Inferior parietal cortex (tissue), 1 donor: ENCODE data around the gene BCORL1.

Source experiments
- DNase-seq: peaks from one replicate; pipeline ENCODE4 v3.0.0-alpha.2; 2016; ENCODE audit errors: extremely low spot score

BCORL1 gene

DNA sequence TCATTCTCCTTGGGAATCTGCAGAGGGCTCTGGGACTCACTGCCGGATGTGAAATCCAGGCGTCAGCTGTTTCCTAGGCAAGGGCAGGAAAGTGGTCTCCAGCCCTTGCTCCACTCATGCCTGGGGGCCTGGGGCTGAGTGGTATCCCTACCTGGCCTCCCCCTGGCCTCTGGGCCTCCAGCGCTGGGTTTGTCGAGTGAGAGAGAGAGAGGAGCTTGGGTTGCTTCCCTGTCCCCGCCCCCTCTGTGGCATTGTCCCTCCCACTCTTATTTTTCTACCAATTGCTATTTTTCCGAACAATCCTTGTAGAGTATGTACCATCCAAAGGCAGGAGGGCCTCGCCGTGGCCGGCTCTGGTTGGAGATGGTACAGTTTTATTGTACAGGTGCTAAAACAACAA is 74.8 kb downstream of the BCORL1 start:
- no peak for DNase-seq

- no peak for DNase-seq
Observed at GRCh38 chrX:130058652-130059051, 76.2 kb downstream of the BCORL1 start.

DNA sequence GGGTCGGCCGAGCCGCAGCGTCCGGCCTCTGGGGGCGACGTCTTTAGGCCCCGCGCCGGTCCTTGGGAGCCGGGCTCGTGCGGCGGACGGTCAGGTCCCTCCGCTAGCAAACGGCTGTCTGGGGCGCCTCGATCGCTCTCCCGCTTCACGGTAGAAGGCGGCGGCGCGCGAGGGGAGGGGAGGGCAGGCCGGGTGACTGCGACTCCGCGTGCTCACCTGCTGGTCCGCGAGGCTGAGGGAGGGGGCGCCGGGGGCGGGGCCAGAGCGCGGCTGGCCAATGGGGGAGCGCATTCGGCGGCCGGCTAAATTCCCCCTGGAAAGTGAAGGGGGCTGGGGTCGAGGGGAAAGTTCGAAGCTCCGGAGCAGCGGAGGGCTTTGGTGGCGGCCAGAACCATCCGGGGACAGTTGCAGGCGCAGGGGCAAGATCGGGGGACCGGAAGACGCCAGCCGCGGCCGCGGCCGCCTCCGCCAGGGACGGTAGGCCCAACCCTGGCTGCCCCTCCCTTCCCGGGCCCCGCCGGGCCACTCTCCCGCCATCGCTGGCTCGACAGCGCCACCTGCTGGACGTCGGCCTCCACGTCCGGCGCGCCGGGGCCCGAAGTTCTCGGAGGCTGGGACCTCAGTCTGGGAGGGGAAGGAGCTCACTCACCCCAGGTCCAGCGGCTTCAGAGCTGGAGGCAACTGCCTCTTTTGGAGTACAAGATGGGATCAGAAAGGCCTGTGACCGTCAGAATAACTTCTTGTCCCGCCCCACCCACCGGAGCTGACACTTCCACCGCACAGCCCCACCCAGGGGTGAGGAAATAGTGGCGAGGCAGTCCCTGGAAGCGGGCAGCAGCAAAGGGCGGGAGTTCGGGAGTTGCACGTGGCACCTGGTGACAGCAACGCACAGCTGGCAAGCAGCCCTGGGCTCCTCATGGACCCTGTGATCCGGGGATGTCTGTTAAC is 78.0 kb downstream of the BCORL1 start:
- peak; percentile 73 for DNase-seq

DNA sequence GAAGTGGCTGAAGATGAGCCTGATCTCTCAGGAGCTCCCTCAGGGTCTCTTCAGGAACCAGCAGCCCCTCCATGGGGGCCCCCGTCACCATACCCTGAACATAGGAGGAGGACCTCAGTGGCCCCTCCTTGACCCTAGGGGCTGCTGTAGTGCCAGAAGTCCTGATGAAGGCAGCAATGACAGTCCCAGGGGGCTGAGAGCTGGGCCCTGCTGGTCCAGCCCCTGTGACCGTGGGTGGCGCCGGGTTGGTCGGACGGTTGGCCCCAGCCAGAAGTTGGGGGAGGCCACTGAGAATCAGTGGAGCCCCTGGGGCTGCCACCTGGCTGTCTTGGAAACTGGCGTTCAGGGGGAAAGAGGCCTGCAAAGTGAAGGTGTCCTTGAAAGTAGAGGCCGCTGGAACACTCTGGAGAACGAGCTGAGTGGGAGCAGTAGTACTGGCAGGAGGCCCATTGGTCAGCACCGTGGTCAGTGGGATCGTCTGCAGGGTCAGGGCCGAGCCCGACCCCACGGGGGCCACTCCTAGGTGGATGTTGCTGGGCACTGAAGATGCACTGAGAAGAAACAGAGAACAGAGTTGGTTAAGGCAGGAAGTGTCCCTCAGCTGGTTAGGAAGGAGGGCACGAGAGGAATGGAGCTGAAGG is 84.7 kb downstream of the BCORL1 start:
- no peak for DNase-seq

DNA sequence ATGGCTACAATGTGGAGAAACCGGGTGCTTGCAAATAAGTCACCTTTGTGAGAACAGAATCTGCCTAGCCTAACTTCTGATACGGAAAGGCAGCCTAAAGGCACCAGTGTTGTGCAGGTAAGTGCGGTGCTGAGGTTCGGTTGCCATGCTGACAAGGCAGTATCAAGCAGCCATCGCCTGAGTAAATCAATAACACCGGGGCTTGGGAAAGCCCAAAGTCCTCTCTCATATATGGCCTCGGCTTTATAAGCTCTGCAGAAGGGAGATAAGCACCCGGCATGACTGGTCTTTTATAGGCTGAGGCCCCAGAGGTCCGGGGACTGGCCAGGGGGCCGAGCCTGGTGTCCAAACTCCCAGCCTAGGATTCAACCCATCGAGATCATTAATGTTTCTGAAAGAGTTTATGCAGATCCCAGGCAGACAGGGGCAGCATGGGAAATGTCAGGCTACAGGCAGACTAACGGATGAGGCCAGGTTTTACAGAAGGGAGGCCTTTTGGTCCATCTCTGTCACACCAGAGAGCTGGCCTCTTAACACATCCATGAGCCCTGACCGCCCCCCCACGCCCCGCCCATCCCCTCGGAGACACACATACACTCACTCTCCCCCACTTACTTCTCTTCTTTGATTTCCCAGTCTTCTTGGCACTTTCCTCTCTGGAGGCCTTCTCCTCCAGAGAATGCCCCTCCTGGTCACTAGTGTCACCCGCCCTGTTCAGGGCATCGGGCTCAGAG is 89.3 kb downstream of the BCORL1 start:
- no peak for DNase-seq

DNA sequence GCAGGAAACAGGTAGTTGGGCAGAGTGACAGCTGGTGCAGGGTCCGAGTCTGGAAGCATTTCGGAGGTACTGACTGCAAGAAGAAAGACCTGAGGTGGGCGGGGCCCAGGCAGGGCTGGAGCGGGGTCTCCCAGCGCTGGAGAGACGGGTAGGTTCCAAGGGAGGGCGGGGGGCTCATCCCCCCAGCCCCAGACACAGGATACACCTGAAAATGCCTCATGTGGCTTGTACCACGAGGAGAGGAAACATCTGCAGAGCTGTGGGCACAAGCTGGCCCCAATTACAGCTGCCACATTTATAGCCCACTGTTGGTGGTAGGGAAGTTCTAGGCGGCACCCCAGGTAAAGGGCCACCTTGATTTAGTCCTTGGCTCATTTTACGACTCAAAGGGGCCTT is 89.9 kb downstream of the BCORL1 start:
- DNase-seq, result no peak

- no peak for DNase-seq
Observed at GRCh38 chrX:130075777-130076176, 93.3 kb downstream of the BCORL1 start.

GRCh38 chrX:130079824-130080406 is 97.5 kb downstream of the BCORL1 start:
- DNase-seq, result peak; percentile 81

GRCh38 chrX:130080791-130081367 is 98.4 kb downstream of the BCORL1 start:
- DNase-seq, result no peak

DNA sequence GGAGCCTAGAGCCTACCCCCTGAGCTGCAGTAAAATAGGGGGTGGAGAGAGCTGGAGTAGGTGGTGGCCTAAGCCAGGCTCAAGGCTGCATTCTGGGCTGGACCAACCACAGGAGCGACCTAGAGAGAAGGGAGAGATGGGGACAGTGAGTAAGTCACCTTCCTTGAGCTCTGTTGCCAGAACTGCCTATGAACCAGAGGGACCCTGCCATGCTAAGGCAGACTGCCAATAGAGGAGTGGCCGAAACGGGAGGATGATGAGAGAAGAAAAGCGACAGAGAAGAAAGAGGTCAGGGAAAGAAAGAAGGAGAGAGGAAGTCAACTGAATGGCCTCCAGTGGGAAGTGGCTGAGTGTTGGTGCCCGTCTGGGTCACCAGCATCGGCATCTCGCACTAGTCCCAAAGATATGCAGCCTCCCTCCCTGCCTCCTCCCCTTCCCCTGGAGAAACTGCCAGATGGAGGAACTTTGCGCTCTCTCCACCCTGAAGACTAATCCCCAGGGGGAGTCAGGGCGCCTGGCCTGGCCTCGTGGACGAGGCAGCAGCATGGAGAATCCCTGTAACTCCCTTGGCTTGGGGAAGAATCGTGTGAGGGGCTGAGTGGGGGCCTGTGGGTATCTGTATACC is 99.1 kb downstream of the BCORL1 start:
- DNase-seq, result no peak

- no peak for DNase-seq
Observed at GRCh38 chrX:130082244-130083106, 100.0 kb downstream of the BCORL1 start.

DNA sequence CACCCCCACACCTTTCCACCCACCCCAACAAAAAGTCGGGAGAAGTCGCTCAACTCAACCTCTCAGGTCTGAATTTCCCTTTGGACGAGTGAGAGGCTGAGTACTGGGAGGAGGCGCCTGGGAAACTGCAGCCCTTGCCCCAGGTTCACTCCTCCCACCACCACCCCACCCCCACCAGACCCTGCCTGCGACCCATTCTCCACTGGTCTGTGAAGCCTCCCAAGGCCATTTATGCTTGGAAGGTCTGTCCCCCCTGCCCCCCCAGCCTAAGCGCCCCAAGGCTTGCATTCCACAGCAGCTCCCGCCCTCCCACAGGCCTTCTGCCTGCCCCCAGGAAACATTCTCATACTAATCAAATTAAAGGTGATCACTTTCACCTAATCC is 100.7 kb downstream of the BCORL1 start:
- no peak for DNase-seq

GRCh38 chrX:130083656-130084382 is 101.4 kb downstream of the BCORL1 start:
- no peak for DNase-seq

GRCh38 chrX:130084631-130085237 is 102.3 kb downstream of the BCORL1 start:
- no peak for DNase-seq

- DNase-seq, result no peak
Observed at GRCh38 chrX:130085551-130086446, 103.4 kb downstream of the BCORL1 start.

DNA sequence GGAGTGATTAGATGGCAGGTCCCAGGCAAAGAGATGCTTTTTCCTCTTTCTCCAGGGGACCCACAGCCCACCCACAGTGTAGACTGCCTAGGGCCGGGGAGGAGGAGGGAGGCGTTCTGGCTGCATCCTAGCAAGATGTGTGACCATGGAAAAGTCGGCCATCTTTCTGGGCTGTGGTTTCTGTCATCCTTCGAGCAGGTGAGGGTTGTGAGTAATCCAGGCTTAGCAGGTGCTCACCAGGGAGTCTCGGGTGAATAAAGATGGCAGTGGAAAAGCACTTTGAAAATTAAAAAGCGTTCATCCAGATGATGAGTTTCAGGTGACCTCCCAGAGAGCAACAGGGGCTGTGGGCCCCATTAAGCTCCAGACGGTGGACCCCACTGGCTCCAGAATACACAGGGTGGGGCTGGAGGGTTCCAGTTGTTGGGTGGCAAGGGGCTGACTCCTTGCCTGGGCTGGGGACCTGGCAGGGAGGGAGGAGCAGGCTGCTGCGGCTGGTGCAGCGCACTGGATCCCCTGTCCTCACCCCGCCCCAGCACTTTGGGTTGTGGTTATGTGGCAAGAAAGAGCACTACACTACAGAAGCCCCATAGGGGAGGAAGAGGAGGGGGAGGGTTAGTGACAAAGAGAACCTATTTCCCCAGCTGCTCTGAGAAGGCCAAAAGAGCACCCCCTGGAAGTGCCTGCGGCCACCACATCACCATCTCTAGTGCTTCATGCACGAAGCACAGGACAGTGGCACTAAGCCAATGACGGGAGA is 104.2 kb downstream of the BCORL1 start:
- DNase-seq, result no peak

- no peak for DNase-seq
Observed at GRCh38 chrX:130090364-130090763, 107.9 kb downstream of the BCORL1 start.
